ENCODE measurements around the gene CCL22.

Gene CCL22

GRCh38 chr16:57314161-57314785 is 44.3 kb upstream of the CCL22 start:
- no peak overlapping the region for H3K4me3 ChIP-seq (ENCODE audit: low read depth, low read length)
- H3K36me3 ChIP-seq (ENCODE audit: control insufficient read depth in 2 of 2, insufficient read depth in 1 of 2, low read length in 2 of 2) = no peaks in the 10 kb centered on the region
- no peak for TF ChIP-seq HOXC10 (CRISPR knock-in tag; IDR thresholded peaks at IDR 0.05)
- peak; percentile 89 for TF ChIP-seq PRDM1 (tag by site-specific recombination; IDR thresholded peaks at IDR 0.05)
- CTCF ChIA-PET = interaction anchor here (0.6 to 1.1 kb wide), 3 partner anchors 15 to 108 kb away, joined by 3 to 5 read pairs (median 4); no protein-coding TSS in a partner anchor
- POLR2A ChIA-PET = no interaction called here
- H3K27ac ChIP-seq (ENCODE audit: extremely low read depth, low read depth, low read length) = no peak overlapping the region
- no peaks in the 10 kb centered on the region for H3K9me3 ChIP-seq (ENCODE audit: control insufficient read depth, insufficient read depth, low read depth, low read length)
- H3K4me1 ChIP-seq (ENCODE audit: control insufficient read depth, insufficient read depth, low read length) = no peaks in the 10 kb centered on the region

- ChIA-PET POLR2A (no interaction called here), CTCF (interaction anchor here (2.5 kb wide), 1 partner anchor 103 kb away, joined by 16 read pairs; no protein-coding TSS in a partner anchor)
- Histone ChIP-seq H3K4me1 (ENCODE audit: control insufficient read depth, insufficient read depth, low read length) (no peaks in the 10 kb centered on the region), H3K4me3 (ENCODE audit: low read depth, low read length) (no peak overlapping the region), H3K27ac (ENCODE audit: extremely low read depth, low read depth, low read length) (no peak overlapping the region), H3K36me3 (ENCODE audit: control insufficient read depth in 2 of 2, insufficient read depth in 1 of 2, low read length in 2 of 2) (no peaks in the 10 kb centered on the region), H3K9me3 (ENCODE audit: control insufficient read depth, insufficient read depth, low read depth, low read length) (no peaks in the 10 kb centered on the region)
- TF ChIP-seq ZNF664 (tag by site-specific recombination; IDR thresholded peaks at IDR 0.05) = peak; percentile 36; the same call in 1 of the 2 replicates
- no peak for TF ChIP-seq ZNF19 (tag by site-specific recombination; IDR thresholded peaks at IDR 0.05; ENCODE audit: low read depth)
Measured at GRCh38 chr16:57315416-57315815, 43.2 kb upstream of the CCL22 start.

- no peak overlapping the region for H3K4me3 ChIP-seq (ENCODE audit: low read depth, low read length)
- CTCF ChIA-PET = interaction anchor here (1.5 to 2.5 kb wide), 2 partner anchors 9 to 101 kb away, joined by 4 to 16 read pairs; no protein-coding TSS in a partner anchor
- TF ChIP-seq PRDM10 (tag by site-specific recombination; IDR thresholded peaks at IDR 0.05) (0 out of 2 replicates have a peak, but pooled peaks have one; percentile 25), ZNF211 (tag by site-specific recombination; IDR thresholded peaks at IDR 0.05; ENCODE audit: low read depth) (no peak), PRDM1 (tag by site-specific recombination; IDR thresholded peaks at IDR 0.05) (peak; percentile 28; the same call in 1 of the 2 replicates)
- no peaks in the 10 kb centered on the region for H3K4me1 ChIP-seq (ENCODE audit: control insufficient read depth, insufficient read depth, low read length)
- H3K27ac ChIP-seq (ENCODE audit: extremely low read depth, low read depth, low read length) = no peak overlapping the region
- no peaks in the 10 kb centered on the region for H3K9me3 ChIP-seq (ENCODE audit: control insufficient read depth, insufficient read depth, low read depth, low read length)
- H3K36me3 ChIP-seq (ENCODE audit: control insufficient read depth in 2 of 2, insufficient read depth in 1 of 2, low read length in 2 of 2) = no peaks in the 10 kb centered on the region
- POLR2A ChIA-PET = no interaction called here
Measured at GRCh38 chr16:57316390-57317017, 42.1 kb upstream of the CCL22 start.

GRCh38 chr16:57318240-57318970 is 40.2 kb upstream of the CCL22 start:
- H3K4me1 ChIP-seq (ENCODE audit: control insufficient read depth, insufficient read depth, low read length) = no peaks in the 10 kb centered on the region
- H3K27ac ChIP-seq (ENCODE audit: extremely low read depth, low read depth, low read length) = no peak overlapping the region
- ChIA-PET CTCF (interaction anchor here (0.9 kb wide), 1 partner anchor 18 kb away, joined by 4 read pairs; no protein-coding TSS in a partner anchor), POLR2A (no interaction called here)
- H3K9me3 ChIP-seq (ENCODE audit: control insufficient read depth, insufficient read depth, low read depth, low read length) = no peaks in the 10 kb centered on the region
- H3K4me3 ChIP-seq (ENCODE audit: low read depth, low read length) = no peak overlapping the region
- no peaks in the 10 kb centered on the region for H3K36me3 ChIP-seq (ENCODE audit: control insufficient read depth in 2 of 2, insufficient read depth in 1 of 2, low read length in 2 of 2)
- TF ChIP-seq ZNF580 (tag by site-specific recombination; IDR thresholded peaks at IDR 0.05) (no peak), PRDM10 (tag by site-specific recombination; IDR thresholded peaks at IDR 0.05) (no peak), PRDM2 (tag by site-specific recombination; IDR thresholded peaks at IDR 0.05; ENCODE audit: borderline replicate concordance) (no peak)

Data from HEK293 (cell line).